Germinal center (tissue), 1 donor: ENCODE results near the gene CDKN1C.

Experiments used
- DNase-seq: peaks from one replicate; pipeline ENCODE4 v3.0.0; 2012; ENCODE audit warnings: mixed read lengths, low spot score

Gene CDKN1C

GRCh38 chr11:2923446-2924375 lies 38.1 kb upstream of the CDKN1C start:
- DNase-seq, result no peak

GRCh38 chr11:2922655-2923054 lies 37.1 kb upstream of the CDKN1C start:
- no peak for DNase-seq

- no peak for DNase-seq
Observed at GRCh38 chr11:2921742-2922493, 36.3 kb upstream of the CDKN1C start.

- DNase-seq, result no peak
Observed at GRCh38 chr11:2921261-2921660, 35.7 kb upstream of the CDKN1C start.

- DNase-seq, result no peak
Observed at GRCh38 chr11:2920343-2920742, 34.8 kb upstream of the CDKN1C start.

- no peak for DNase-seq
Observed at GRCh38 chr11:2919837-2920236, 34.3 kb upstream of the CDKN1C start.

- no peak for DNase-seq
Observed at GRCh38 chr11:2919188-2919587, 33.6 kb upstream of the CDKN1C start.

DNA sequence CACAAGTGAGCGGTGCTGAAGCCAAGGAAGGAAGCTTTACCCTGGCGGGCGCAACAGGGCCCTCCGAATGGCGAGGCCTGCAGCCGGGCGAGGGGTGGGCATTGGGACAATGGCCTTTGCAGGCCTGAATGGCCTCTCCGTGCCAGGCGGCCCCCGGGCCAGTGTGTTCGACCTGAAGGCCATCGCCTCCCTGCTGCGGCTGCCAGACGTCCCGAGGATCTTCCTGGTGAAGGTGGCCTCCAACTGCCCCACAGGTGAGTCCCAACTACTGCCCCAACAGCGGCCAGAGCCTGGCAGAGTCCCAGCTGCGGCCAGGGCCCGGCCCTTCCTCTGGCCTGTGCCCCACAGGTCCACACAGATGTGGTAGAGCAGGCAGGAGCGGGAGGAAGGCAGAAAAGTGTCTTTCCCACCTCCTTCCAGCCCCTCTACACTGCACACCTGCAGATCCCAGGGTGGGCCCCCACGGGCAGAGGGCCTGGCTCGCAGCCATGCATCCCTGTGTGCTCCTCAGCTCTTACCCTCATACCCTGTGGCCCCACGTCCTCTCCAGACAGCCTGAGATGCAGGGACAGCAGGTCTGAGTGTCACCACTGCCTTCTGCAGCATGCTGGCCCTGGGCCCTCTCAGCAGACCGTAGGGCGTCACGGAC lies 32.4 kb upstream of the CDKN1C start:
- no peak for DNase-seq

DNA sequence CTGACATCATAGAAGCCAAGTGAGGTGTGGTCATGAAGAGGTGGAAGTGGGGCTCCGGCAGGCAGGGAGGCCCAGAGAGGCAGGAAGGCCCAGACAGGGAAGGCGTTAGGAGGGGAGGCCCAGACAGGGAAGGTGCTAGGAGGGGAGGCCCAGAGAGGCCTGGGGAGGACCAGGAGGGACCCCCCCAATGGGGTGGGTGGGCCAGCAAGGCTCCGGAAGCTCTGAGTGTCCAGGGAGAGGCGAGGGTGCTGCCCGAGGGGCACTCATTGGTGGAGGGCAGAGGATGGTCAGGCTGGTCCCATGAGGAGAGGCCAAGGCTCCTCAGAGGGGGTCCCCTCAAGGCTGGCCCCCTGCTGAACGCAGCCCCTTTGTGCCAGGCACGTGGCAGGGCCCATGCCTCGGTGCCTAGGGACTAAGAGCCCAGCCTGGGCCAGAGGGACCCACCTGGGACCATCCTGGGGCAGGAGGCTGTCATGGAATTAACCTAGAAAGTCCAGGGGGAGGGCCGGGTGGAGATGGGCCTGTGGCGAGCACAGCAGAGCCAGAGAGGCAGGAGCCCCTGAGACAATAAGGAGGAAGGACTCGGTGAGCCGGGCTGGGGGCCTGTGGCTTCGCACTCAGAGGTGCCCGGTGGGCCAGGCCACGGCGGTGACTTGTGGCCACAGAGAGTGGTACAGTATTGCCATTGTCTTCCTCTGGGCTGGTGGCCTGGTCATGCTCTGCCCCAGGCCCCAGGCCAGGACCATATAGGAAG lies 31.5 kb upstream of the CDKN1C start:
- no peak for DNase-seq

DNA sequence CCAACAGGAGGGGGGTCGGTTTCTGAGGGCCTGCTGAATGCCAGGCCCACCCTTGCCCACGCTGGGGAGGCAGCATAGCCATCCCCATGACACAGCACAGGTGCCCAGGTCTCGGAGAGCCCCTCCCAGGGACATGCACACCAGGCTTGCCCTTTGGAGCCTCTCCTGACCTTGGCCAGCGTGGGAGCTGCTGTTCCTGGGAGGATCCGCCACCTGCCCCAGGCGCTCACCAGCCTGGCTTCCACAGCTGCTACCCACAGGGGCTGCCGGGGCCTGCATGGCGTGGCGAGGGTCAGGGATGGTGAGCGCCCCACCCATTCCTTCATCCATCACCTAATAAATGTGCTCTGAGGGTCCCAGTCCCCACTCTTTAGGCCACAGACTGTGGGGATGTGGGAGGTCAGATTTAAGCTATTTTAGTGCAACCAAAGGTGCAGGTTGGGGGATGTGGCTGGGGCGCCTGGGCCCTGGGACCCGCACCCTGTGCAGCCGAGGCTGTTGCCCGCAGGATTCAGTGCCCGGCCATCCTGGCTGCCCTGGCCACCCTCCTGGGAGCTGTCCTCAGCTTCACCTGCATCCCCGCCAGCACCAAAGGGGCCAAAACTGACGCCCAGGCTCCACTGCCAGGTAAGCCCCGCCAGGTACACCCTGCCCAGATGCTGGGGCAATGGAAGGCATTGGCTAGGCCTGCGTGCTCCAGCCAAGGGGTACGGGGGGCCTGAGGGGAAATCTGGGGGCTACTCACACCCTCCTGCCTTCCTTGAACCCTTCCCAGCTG lies 30.7 kb upstream of the CDKN1C start:
- DNase-seq, result no peak

GRCh38 chr11:2915473-2915872 lies 29.9 kb upstream of the CDKN1C start:
- no peak for DNase-seq

GRCh38 chr11:2914455-2915195 lies 29.1 kb upstream of the CDKN1C start:
- DNase-seq, result no peak

- no peak for DNase-seq
Observed at GRCh38 chr11:2913776-2914175, 28.2 kb upstream of the CDKN1C start.

DNA sequence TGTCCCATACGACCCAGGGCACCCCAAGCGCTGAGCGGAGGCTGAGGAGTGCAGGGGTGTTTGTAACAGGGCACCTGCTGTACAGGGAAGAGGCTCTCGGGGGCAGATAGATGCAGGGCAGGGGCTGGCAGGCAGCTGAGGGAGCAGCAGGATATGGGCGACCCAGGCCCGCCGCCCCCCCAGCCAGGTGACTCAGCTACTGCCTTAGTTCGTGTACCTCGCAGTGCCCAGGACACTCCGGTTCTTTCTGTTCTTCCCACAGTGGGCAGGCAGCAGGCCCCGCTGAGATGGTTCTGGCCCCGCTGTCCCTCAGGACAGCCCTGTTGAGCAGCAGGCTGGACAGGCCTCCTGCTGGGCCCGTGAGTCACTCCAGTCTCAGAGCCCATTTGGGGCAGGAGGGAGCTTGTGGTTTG lies 27.4 kb upstream of the CDKN1C start:
- DNase-seq, result no peak

DNA sequence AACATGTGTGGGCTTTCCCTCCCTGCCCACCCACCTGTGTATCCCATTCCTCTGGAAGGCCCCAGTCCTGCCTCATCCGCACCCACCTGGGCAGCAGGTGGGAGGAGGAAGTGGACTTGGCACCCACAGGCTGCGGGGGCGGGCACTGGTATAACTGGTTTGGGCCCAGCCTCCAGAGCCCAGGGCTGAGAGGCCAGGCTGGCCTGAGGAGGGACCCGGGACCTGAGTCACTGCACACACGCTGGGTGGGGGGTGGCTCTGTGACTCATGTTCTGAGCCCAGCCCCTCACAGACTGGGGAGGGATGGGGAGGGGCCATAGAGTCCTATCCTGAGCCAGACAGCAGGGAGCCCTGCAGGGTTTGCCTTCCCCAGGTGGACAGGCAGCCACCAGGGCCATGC lies 26.9 kb upstream of the CDKN1C start:
- DNase-seq, result no peak

DNA sequence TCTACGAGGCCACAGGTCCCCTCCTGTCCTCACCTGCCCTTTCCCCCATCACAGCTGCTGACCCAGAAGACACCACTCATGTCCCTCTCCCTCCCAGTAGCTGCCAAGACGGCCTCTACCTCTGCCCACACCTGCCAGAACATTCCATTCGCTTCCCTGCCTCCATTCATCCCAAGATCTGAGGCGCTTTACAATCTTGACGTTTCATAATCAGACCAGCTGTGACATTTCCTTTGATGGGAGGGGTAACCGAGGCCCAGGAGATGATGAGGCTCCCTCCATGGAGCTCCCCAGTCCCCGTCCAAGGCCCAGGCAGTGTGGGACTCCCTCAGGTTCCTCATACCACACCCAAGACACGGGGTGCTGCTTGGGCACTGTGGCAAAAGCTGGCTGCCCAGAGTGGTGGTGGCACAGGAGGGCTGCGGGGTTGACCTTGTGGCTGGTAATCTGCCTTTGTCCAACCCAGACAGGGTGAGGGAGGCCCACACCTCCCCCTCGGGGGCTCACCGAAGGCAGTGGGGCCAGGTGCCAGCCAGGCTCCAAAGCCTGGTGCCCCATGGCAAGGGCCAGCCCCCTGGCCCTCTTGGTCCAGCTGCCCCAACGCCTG lies 26.3 kb upstream of the CDKN1C start:
- no peak for DNase-seq

- DNase-seq, result no peak
Observed at GRCh38 chr11:2911088-2911784, 25.7 kb upstream of the CDKN1C start.

GRCh38 chr11:2910401-2910955 lies 24.9 kb upstream of the CDKN1C start:
- no peak for DNase-seq
